T-helper 1 cell treated with Interleukin-12 subunit alpha and Interleukin-12 subunit beta and Interleukin-4 antibody, amounts not matched to agents 30 μg/mL and 1 μg/mL, for 36 hours (primary cell): ENCODE measurements around the gene ZNF595.
"Not testable (repeated sequence)": the region's sequence is repeated elsewhere in the genome, so short reads cannot be mapped to it uniquely, and the experiment has no call there.

ENCODE experiments used
- H3K27ac Mint-ChIP-seq: one replicate; pipeline ENCODE4 v1.8.0; 2021; ENCODE audit warnings: mild to moderate bottlenecking, mixed read lengths
- H3K27me3 Mint-ChIP-seq: one replicate; pipeline ENCODE4 v1.8.0; 2021; ENCODE audit warnings: low read depth, mixed read lengths
- H3K36me3 Mint-ChIP-seq: one replicate; pipeline ENCODE4 v1.8.0; 2021; ENCODE audit warnings: low read depth, mixed read lengths
- H3K4me1 Mint-ChIP-seq: one replicate; pipeline ENCODE4 v1.8.0; 2021; ENCODE audit warnings: low read depth, mixed read lengths
- H3K4me3 Mint-ChIP-seq: one replicate; pipeline ENCODE4 v1.8.0; 2021; ENCODE audit warnings: mild to moderate bottlenecking, moderate library complexity, mixed read lengths
- H3K9me3 Mint-ChIP-seq: one replicate; pipeline ENCODE4 v1.8.0; 2021; ENCODE audit warnings: mixed read lengths

Gene ZNF595

DNA sequence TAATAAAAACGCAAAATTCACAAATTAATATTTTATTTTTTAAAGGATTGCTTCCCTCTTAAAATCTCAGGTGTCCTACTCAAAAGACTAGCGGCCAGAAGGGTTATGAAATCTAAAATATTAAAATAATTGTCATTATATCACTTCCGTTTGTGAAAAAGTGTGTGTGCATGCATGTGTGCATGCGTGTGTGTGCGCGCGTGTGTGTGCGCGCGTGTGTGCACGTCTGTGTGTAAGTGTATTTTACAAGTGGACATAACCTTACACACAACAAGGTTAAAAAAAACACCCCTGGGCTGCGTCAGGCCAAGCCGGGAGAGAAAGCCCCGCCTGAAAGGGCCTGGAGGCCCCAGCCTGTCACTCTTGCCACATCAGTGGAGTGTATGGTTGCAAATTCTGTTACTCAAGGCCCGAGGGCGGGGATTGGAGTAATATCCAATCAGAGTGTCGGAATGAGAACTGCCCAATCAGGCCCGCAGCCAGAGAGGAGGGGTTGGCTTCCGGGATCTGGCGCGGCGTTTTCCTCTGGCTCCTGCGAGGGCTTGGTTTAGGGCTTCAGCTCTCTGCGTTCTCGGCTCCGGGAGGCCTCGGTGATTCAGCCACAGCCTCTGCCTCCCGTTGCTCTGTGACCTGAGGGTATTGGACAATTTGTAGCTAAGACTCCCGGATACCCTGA, at the start of gene ZNF595:
Gene ZNF595, plus strand, starts transcription at position 518 of the 676 bp plus-strand sequence. CDS start 168 bp downstream, outside the sequence.
- not testable (repeated sequence) for H3K4me1 Mint-ChIP-seq, H3K27me3 Mint-ChIP-seq, H3K9me3 Mint-ChIP-seq, H3K27ac Mint-ChIP-seq, H3K4me3 Mint-ChIP-seq, H3K36me3 Mint-ChIP-seq

DNA sequence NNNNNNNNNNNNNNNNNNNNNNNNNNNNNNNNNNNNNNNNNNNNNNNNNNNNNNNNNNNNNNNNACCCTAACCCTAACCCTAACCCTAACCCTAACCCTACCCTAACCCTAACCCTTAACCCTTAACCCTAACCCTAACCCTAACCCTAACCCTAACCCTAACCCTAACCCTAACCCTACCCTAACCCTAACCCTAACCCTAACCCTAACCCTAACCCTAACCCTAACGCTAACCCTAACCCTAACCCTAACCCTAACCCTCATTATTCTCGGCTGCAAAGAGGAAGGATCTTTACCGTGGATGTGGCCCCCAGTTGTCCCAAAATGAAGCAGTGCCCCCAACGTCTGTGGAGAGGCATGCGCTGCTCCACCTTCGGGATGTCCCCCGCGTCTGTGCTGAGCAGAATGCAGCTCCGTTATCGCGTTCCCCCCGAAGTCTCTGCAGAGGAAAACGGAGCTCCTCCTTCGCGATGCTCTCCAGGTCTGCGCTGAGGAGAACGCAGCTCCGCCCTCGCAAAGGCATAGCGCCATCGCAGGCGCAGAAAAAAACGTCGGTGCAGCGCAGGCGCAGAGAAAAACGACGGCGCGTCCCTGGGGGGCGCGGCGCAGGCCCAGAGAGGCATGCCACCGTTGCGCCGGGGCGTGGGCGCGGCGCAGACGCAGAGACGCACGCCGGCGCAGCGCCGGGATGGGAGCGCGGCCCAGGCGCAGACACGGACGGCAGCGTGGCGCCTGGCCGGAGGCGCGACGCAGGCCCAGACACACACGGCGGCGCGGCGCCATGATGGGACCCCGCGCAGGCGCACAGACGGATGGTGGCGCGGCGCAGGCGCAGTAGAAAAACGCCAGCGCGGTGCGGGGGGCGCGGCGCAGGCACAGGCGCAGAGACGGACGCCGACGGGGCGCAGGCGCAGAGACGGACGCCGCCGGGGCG, 42.9 kb upstream of the ZNF595 start:
- H3K27me3 Mint-ChIP-seq, H3K27ac Mint-ChIP-seq, H3K4me3 Mint-ChIP-seq, H3K4me1 Mint-ChIP-seq, H3K9me3 Mint-ChIP-seq, H3K36me3 Mint-ChIP-seq: not testable (repeated sequence)

- not testable (repeated sequence) for H3K27ac Mint-ChIP-seq, H3K9me3 Mint-ChIP-seq, H3K27me3 Mint-ChIP-seq, H3K4me1 Mint-ChIP-seq, H3K4me3 Mint-ChIP-seq, H3K36me3 Mint-ChIP-seq
Measured at GRCh38 chr4:11095-11815, 41.9 kb upstream of the ZNF595 start.

- H3K27ac Mint-ChIP-seq, H3K36me3 Mint-ChIP-seq, H3K9me3 Mint-ChIP-seq, H3K27me3 Mint-ChIP-seq, H3K4me3 Mint-ChIP-seq, H3K4me1 Mint-ChIP-seq: not testable (repeated sequence)
Measured at GRCh38 chr4:11816-12417, 41.2 kb upstream of the ZNF595 start.

DNA sequence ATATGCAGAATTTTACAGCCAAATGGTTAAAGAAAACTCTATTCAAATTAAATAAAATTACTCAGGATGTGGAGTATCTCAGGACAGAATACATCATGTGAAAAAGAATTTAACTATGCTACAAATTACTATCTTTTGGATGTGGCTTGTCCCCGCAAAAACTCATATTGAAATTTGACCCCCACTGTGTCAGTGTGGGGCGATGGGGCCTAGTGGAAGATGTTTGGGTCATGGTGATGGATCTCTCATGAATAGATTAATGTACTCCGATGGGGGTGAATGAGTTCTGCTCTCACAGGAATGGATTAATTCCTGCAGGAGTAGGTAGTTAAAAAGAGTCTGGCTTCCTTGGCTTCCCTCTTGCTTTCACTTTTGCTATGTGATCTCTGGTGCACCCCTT, 35.0 kb upstream of the ZNF595 start:
- not testable (repeated sequence) for H3K4me3 Mint-ChIP-seq, H3K4me1 Mint-ChIP-seq, H3K27ac Mint-ChIP-seq, H3K9me3 Mint-ChIP-seq, H3K36me3 Mint-ChIP-seq, H3K27me3 Mint-ChIP-seq

DNA sequence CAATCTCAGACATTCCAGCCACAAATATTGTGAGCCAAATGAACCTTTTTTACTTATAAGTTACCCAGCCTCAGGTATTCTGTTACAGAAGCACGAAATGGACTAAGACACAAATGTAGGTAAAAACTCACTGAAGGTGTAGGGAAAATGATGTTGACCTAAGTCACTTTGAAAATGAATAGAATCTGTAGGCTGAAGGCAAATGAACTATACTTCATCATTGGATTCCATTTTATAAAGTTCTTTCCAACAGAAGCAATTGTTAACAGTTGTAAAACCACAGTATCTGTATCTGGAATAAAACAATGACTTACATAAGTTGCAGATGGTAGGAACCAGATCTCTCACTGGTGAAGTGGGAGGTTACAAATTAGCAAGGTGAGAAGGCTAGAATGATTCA, 34.5 kb upstream of the ZNF595 start:
- H3K27me3 Mint-ChIP-seq, H3K36me3 Mint-ChIP-seq, H3K27ac Mint-ChIP-seq, H3K9me3 Mint-ChIP-seq, H3K4me3 Mint-ChIP-seq, H3K4me1 Mint-ChIP-seq: not testable (repeated sequence)

- H3K36me3 Mint-ChIP-seq, H3K9me3 Mint-ChIP-seq: not testable (repeated sequence)
Measured at GRCh38 chr4:22882-23281, 30.2 kb upstream of the ZNF595 start.

DNA sequence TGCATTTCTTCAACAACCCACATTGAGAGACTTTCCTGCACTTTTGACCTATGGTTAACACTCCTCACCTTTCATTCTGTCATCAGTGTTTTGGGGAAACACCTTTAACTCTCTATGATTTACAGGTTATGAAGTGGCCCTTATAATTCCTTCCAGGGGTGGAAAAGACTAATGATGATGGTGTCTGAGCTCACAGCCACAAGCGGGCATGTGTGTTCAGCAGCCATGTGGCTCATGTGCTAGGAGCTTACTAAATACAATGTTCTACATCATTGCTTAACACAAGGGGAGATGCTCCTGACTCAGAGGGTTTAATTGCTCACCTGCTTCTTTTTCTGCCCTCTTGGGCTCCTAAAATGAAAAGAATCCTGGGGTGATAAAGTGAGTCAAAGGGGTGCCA, 28.8 kb upstream of the ZNF595 start:
- not testable (repeated sequence) for H3K27ac Mint-ChIP-seq, H3K27me3 Mint-ChIP-seq, H3K36me3 Mint-ChIP-seq, H3K9me3 Mint-ChIP-seq, H3K4me3 Mint-ChIP-seq, H3K4me1 Mint-ChIP-seq

More at GRCh38 chr4:22882-23281, 30.2 kb upstream of the ZNF595 start:
- not testable (repeated sequence) for H3K4me3 Mint-ChIP-seq, H3K4me1 Mint-ChIP-seq, H3K27ac Mint-ChIP-seq, H3K27me3 Mint-ChIP-seq

- H3K9me3 Mint-ChIP-seq, H3K27me3 Mint-ChIP-seq, H3K27ac Mint-ChIP-seq, H3K4me3 Mint-ChIP-seq, H3K4me1 Mint-ChIP-seq, H3K36me3 Mint-ChIP-seq: not testable (repeated sequence)
Measured at GRCh38 chr4:27501-27900, 25.6 kb upstream of the ZNF595 start.

DNA sequence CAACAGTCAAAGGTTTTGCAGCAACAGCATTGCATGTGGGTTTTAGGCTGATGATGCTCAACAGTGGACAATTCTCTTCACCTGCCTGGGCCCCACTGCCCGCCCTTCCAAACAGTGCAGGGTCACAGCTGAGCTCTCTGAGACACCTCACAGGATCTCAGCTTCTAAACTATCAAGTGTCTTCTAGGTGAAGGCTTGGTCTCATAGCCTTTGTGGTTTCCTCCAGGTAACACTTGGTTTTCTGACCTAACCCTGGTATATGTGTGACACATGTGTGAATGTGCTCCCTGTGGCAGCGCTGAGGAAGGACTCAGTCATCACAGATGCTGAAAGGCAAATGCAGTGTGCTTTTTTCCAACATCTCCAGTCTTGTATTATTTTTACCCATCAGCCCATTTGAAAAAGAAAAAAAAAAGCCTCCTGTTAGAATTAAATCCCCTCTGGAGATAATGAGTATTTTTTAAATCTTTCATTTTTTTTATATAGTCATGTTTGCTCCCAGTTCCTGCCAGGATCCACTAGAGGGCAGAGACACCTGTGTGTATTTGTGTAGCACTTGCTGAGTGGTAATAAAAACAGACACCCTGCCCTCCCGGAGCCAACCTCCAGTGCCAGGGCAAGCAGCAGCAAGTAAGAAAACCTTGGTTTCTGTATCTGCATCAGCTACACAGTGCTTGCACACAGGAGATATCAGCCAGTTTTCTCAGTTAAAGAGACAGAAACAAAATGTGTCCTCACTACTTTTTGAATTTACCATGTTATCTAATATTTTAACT, 24.2 kb upstream of the ZNF595 start:
- H3K4me3 Mint-ChIP-seq, H3K27ac Mint-ChIP-seq, H3K27me3 Mint-ChIP-seq, H3K36me3 Mint-ChIP-seq, H3K9me3 Mint-ChIP-seq, H3K4me1 Mint-ChIP-seq: not testable (repeated sequence)

GRCh38 chr4:33314-33713, 19.8 kb upstream of the ZNF595 start:
- not testable (repeated sequence) for H3K27ac Mint-ChIP-seq, H3K9me3 Mint-ChIP-seq, H3K36me3 Mint-ChIP-seq, H3K4me3 Mint-ChIP-seq, H3K27me3 Mint-ChIP-seq, H3K4me1 Mint-ChIP-seq

DNA sequence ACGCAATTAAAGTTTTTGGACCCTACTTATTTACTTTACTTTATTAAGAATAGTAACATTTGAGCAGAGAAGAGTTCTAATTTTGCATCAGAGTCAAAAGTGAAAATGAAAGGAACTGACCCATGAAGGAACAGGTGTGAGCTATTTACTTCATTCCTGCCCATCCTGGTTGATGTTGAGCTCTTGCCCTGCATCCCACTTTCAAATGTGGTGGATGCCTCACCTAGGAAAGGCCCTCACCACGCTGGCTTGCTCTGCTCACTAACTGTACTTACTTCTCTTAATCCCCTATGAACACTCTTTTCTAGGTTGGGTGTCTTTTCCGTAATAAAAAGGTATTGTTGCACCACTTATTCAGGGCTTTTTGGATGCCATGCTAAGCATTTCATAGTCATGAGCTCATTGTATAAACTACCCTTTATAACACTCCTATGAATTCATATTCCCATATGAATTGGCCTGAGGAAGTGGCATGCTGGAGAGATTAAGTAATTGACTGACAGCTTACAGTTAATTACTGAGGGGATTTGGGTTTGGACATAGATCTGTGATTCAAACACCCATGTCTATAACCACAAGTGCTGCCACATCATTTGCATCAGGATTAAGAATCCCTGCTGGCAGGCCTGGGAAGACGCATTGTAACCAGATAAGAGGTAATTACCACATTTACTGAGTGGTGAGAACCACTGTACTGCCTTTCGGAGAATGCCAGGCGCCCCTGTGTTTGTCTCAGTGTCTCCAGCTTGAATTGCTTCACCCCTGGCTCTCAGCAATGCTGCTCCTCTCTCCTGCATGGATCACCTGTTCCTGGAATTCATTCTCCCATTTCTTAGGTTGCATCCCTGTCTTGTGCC, 16.3 kb upstream of the ZNF595 start:
- not testable (repeated sequence) for H3K4me3 Mint-ChIP-seq, H3K36me3 Mint-ChIP-seq, H3K9me3 Mint-ChIP-seq, H3K27me3 Mint-ChIP-seq, H3K4me1 Mint-ChIP-seq, H3K27ac Mint-ChIP-seq

DNA sequence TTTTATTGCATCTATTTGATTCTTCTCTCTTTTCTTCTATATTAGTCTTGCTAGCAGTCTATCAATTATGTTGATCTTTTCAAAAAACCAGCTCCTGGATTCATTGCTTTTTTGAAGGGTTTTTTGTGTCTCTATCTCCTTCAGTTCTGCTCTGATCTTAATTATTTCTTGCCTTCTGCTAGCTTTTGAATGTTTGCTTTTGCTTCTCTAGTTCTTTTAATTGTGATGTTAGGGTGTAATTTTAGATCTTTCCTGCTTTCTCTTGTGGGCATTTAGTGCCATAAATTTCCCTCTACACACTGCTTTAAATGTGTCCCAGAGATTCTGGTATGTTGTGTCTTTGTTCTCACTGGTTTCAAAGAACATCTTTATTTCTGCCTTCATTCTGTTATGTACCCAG, 14.9 kb upstream of the ZNF595 start:
- H3K4me3 Mint-ChIP-seq, H3K27me3 Mint-ChIP-seq, H3K4me1 Mint-ChIP-seq, H3K27ac Mint-ChIP-seq, H3K9me3 Mint-ChIP-seq, H3K36me3 Mint-ChIP-seq: not testable (repeated sequence)

DNA sequence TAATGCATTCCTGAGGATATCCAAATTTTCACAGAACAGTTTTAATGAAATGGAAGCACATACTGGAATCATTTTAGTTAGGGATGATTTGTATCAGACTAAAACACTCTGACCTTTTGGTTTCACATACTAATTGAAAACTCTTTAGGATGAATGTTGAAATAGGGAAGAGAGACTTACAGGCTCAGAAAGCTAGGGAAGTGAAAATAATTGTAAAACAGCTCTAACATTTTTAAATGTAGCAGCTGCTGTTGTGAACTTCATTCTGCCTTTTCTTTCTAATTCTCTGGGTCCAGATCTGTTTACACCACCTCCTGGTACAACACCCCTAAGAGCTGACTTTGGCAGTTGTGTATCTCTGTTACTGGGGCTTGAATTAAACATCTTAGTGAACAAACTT, 9.7 kb upstream of the ZNF595 start:
- not testable (repeated sequence) for H3K27ac Mint-ChIP-seq, H3K36me3 Mint-ChIP-seq, H3K9me3 Mint-ChIP-seq, H3K4me3 Mint-ChIP-seq, H3K4me1 Mint-ChIP-seq, H3K27me3 Mint-ChIP-seq
